Stimulated activated naive CD8-positive, alpha-beta T cell treated with anti-CD3 and anti-CD28 coated beads, Interleukin-15, Interleukin-2, amounts not matched to agents 100 U/mL and 50 U/mL, for 24 hours (primary cell): ENCODE results near the gene CFAP74.

Source experiments
- ATAC-seq: fragments of 150-1000 bp; cut with Tn5 transposase; one replicate; pipeline ENCODE4 v1.10.0; 2021
- DNase-seq: peaks from one replicate; pipeline ENCODE4 v3.0.0; 2021

The CFAP74 gene

GRCh38 chr1:2003541-2004131 lies at the start of gene CFAP74:
CFAP74 (minus strand) TSS chr1:2003786; CDS start chr1:1990956, 12,830 bp downstream.
- DNase-seq (peak; percentile 40), ATAC-seq (peak; percentile 49)

GRCh38 chr1:2053217-2053616 lies 49.6 kb upstream of the CFAP74 start:
- no peak for DNase-seq
- no peak for ATAC-seq

GRCh38 chr1:2052756-2053155 lies 49.2 kb upstream of the CFAP74 start:
- ATAC-seq (no peak), DNase-seq (no peak)

- DNase-seq (no peak), ATAC-seq (no peak)
Observed at GRCh38 chr1:2052054-2052679, 48.6 kb upstream of the CFAP74 start.

- DNase-seq: peak; percentile 33
- ATAC-seq: no peak
Observed at GRCh38 chr1:2050793-2051682, 47.5 kb upstream of the CFAP74 start.

- no peak for ATAC-seq
Observed at GRCh38 chr1:2050461-2050792, 46.8 kb upstream of the CFAP74 start.

GRCh38 chr1:2049718-2050431 lies 46.3 kb upstream of the CFAP74 start, which contains the start of gene PRKCZ:
PRKCZ (plus strand) TSS chr1:2050411; CDS start chr1:2050631, 220 bp downstream.
- ATAC-seq (peak; percentile 94), DNase-seq (peak; percentile 94)

More at GRCh38 chr1:2050461-2050792, 46.8 kb upstream of the CFAP74 start:
- no peak for DNase-seq

GRCh38 chr1:2049225-2049717 lies 45.7 kb upstream of the CFAP74 start:
- ATAC-seq: no peak
- DNase-seq: no peak

- ATAC-seq (no peak), DNase-seq (no peak)
Observed at GRCh38 chr1:2047749-2048729, 44.5 kb upstream of the CFAP74 start.

- ATAC-seq (no peak), DNase-seq (no peak)
Observed at GRCh38 chr1:2046953-2047748, 43.6 kb upstream of the CFAP74 start.

GRCh38 chr1:2046174-2046917 lies 42.8 kb upstream of the CFAP74 start:
- no peak for ATAC-seq
- peak; percentile 81 for DNase-seq

- ATAC-seq: no peak
- no peak for DNase-seq
Observed at GRCh38 chr1:2045468-2046173, 42.0 kb upstream of the CFAP74 start.

- ATAC-seq: peak; percentile 66
- DNase-seq: peak; percentile 89
Observed at GRCh38 chr1:2044510-2045319, 41.1 kb upstream of the CFAP74 start.

GRCh38 chr1:2043886-2044285 lies 40.3 kb upstream of the CFAP74 start:
- ATAC-seq (no peak), DNase-seq (no peak)

GRCh38 chr1:2042830-2043773 lies 39.5 kb upstream of the CFAP74 start:
- ATAC-seq: no peak
- DNase-seq: no peak

- DNase-seq: no peak
- ATAC-seq: no peak
Observed at GRCh38 chr1:2041887-2042286, 38.3 kb upstream of the CFAP74 start.

- no peak for ATAC-seq
- no peak for DNase-seq
Observed at GRCh38 chr1:2041305-2041704, 37.7 kb upstream of the CFAP74 start.
